GM15510 (cell line): ENCODE results near the gene DST.

ENCODE experiments used
- POLR2A ChIP-seq: IDR thresholded peaks from 3 replicates; pipeline ENCODE4 v1.6.1; 2011; ENCODE audit warnings: borderline replicate concordance; ENCODE audit not compliant: insufficient read length; ENCODE audit errors: extremely low read depth

Gene DST

GRCh38 chr6:56573624-56574023, 69.1 kb downstream of the DST start:
- TF ChIP-seq POLR2A, result no peak

GRCh38 chr6:56572788-56573471, 69.8 kb downstream of the DST start:
- no peak for TF ChIP-seq POLR2A

- no peak for TF ChIP-seq POLR2A
These were observed 71.1 kb downstream of the DST start for GRCh38 chr6:56571605-56572004.

GRCh38 chr6:56570413-56571359, 72.0 kb downstream of the DST start:
- no peak for TF ChIP-seq POLR2A

GRCh38 chr6:56567501-56567900, 75.2 kb downstream of the DST start:
- no peak for TF ChIP-seq POLR2A

GRCh38 chr6:56556751-56557540, 85.7 kb downstream of the DST start:
- TF ChIP-seq POLR2A, result no peak

- TF ChIP-seq POLR2A, result no peak
These were observed 87.2 kb downstream of the DST start for GRCh38 chr6:56555438-56555872.

- TF ChIP-seq POLR2A, result no peak
These were observed 90.2 kb downstream of the DST start for GRCh38 chr6:56552187-56553130.

GRCh38 chr6:56551409-56552120, 91.1 kb downstream of the DST start:
- no peak for TF ChIP-seq POLR2A

- TF ChIP-seq POLR2A, result no peak
These were observed 92.4 kb downstream of the DST start for GRCh38 chr6:56550301-56550700.

GRCh38 chr6:56549014-56549413, 93.7 kb downstream of the DST start:
- TF ChIP-seq POLR2A, result no peak

GRCh38 chr6:56547687-56548086, 95.0 kb downstream of the DST start:
- TF ChIP-seq POLR2A, result no peak
